Neural progenitor cell (in vitro differentiated cells): ENCODE measurements around the gene TWSG1.

Source experiments
- CTCF ChIP-seq: fragments of 200-600 bp; sonication (generic); IDR thresholded peaks from 2 replicates; pipeline ENCODE4 v1.5.1; 2017; ENCODE audit warnings: antibody characterized with exemption, mild to moderate bottlenecking
- EZH2 ChIP-seq: fragments of 200-600 bp; sonication (generic); IDR thresholded peaks from 2 replicates; pipeline ENCODE4 v1.6.1; 2017; ENCODE audit warnings: antibody characterized with exemption, mild to moderate bottlenecking, moderate library complexity
- EZH2phosphoT487 ChIP-seq: fragments of 200-600 bp; sonication (generic); IDR thresholded peaks from 2 replicates; pipeline ENCODE4 v1.6.1; 2017; ENCODE audit warnings: antibody characterized with exemption

DNA sequence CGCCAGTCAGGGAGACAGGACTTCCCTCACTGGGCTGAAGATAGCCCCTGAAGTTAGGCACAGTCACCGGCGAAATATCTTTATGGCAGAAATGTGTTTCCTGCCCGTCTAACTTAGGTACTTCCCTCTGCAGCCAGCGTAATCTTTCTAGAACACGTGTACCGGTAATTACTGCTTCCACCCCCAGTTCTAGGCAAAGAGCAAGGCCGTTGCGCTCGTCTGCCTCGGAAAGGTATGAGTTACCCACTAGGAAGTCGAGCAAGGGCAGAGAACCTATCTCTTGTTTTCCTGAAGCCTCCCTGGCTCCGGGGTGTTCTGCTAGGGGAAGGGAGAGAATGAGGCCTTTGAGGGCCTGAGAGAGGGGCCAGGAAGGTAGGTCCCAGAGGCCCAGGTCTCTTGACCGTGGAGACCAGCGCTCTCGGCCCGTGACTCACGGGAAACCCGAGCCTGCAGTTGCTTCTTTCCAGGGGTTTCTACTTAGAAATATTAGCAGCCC is 70.0 kb downstream of the TWSG1 start:
- TF ChIP-seq CTCF: no peak
- TF ChIP-seq EZH2: no peak
- no peak for TF ChIP-seq EZH2phosphoT487
